ENCODE measurements around the gene TMEM33.
A peak's percentile ranks its signal among the peaks of the same experiment; 100 is the strongest.
"Not testable (repeated sequence)": the region's sequence is repeated elsewhere in the genome, so short reads cannot be mapped to it uniquely, and the experiment has no call there.

Gene TMEM33
- total RNA-seq = 77.1 to 154 reads per million in 2 experiments

GRCh38 chr4:41934901-41935651 is at the start of gene TMEM33:
Gene TMEM33 (plus strand): TSS chr4:41935429. CDS start chr4:41935485, 56 bp downstream.
- peak; percentile 62 for DNase-seq (ENCODE audit: low read depth)

- no peak for DNase-seq (ENCODE audit: low read depth)
Measured at GRCh38 chr4:41885456-41885855, 49.8 kb upstream of the TMEM33 start.

DNA sequence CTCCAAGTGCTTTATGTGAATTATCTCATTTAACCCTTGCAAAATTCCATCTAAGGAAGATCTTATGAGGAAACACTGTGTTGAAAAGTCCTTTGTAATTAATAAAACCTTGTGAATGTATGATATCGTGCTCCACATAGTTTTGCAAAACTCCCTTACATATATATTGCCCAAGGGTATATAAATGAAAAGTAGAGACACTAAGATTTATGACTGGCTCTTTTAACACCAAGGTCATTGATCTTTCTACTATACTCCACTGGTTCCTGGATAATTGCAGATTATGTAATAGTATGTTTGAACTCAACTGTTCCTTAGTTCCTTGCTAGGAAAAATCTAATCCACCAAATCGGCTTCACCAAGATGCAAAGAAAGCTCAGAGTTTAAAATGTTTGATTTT is 48.0 kb upstream of the TMEM33 start:
- DNase-seq (ENCODE audit: low read depth) = no peak

DNA sequence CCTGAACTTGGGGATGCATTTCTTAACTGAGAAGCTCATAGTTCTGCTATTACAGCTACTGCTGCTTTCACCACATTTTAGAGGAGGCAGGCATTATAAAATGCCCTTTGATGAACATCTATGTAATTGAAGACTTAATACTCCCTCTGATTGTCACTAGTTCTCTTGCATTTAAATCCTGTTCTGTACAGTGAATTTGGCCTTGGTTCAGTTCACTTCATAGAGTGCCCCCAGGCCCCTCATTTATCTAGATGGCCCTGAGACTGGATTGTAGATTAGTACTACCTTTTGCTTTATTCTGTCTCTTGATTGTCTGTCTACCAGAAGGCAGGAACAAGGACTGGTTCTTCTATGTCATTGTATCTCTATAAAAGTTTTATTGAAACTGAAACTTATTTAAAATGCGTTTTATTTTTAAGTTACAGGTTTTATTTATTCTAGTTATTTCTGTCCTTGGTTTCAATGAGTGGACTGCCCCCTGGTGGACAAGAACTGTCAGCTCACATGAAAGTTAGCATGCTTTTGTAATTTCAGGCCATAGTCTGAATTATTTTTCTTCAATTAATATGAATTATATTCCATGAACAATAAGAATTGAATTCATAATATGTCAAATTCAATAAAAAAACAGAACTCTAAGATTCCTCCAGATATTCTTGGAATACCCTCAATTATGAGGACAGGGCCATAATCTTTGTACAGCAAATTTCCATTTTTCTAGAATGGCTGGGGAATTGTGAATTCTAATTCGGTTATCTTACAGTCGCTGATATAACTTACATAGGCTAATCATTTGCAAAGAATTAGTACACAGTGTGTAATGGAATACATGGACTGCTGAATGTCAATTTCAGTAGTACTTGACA is 47.2 kb upstream of the TMEM33 start:
- DNase-seq (ENCODE audit: low read depth) = peak; percentile 12

DNA sequence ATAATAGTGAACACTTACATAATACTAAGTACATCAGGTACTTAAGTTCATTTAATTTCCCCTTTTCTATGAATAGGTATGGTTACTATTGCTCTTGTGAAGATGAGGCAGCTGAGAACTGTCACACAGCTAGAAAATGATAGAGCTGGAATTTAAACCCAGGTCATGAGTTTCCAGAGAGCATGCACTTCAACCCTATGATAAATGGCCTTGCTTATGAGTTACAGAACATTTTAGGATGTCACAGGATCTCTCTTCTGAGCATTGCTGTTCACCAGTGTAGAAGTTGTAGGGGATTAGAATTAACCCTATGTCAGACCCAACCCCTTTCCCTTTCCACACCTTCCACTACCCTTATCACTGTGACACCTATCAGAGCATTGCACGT is 46.5 kb upstream of the TMEM33 start:
- no peak for DNase-seq (ENCODE audit: low read depth)

- DNase-seq (ENCODE audit: low read depth) = no peak
Measured at GRCh38 chr4:41889317-41889716, 45.9 kb upstream of the TMEM33 start.

DNA sequence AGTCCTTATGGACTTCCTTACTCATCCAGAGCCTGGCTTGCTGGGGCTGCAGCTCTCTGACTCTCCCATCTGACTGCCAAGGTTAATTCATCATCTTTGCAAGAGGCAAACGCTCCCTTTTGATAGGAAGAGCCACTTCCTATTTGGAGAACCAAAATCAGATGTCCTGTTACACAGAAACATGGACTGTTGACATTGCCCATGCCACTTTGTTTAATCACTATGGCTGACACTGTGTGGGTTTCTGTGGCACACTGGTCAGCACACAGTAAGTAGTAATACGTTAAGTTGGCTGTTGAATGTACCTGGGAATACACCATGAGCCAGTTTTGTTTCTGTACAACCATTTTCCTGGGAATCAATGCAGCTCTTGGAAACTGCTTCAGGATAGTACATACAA is 45.1 kb upstream of the TMEM33 start:
- no peak for DNase-seq (ENCODE audit: low read depth)

GRCh38 chr4:41896648-41897047 is 38.6 kb upstream of the TMEM33 start:
- no peak for DNase-seq (ENCODE audit: low read depth)

GRCh38 chr4:41897698-41898097 is 37.5 kb upstream of the TMEM33 start:
- DNase-seq (ENCODE audit: low read depth) = no peak

GRCh38 chr4:41909136-41909535 is 26.1 kb upstream of the TMEM33 start:
- DNase-seq (ENCODE audit: low read depth) = not testable (repeated sequence)

- no peak for DNase-seq (ENCODE audit: low read depth)
Measured at GRCh38 chr4:41912546-41912945, 22.7 kb upstream of the TMEM33 start.

GRCh38 chr4:41913509-41913908 is 21.7 kb upstream of the TMEM33 start:
- DNase-seq (ENCODE audit: low read depth) = no peak

- no peak for DNase-seq (ENCODE audit: low read depth)
Measured at GRCh38 chr4:41918278-41918677, 17.0 kb upstream of the TMEM33 start.

- DNase-seq (ENCODE audit: low read depth) = not testable (repeated sequence)
Measured at GRCh38 chr4:41920416-41920815, 14.8 kb upstream of the TMEM33 start.

DNA sequence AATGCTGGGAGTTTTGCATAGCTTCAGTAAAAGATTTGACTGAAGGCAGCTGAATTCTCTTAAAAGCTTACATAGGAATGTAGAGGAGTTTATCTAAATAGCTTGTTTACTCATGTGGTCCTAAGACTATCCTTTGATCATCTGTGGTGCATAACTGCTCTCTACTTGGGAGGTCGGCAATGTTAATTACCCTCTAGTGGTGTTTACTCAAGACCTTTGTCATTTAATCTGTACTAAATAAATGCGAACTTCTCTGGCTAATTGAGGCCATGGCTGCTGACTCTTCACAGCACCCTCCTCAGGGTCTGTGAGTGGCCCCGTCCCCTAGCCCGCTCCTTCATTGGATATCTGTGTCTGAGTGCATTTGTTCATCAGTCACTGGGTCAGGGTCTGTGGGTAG is 13.8 kb upstream of the TMEM33 start:
- DNase-seq (ENCODE audit: low read depth) = no peak

DNA sequence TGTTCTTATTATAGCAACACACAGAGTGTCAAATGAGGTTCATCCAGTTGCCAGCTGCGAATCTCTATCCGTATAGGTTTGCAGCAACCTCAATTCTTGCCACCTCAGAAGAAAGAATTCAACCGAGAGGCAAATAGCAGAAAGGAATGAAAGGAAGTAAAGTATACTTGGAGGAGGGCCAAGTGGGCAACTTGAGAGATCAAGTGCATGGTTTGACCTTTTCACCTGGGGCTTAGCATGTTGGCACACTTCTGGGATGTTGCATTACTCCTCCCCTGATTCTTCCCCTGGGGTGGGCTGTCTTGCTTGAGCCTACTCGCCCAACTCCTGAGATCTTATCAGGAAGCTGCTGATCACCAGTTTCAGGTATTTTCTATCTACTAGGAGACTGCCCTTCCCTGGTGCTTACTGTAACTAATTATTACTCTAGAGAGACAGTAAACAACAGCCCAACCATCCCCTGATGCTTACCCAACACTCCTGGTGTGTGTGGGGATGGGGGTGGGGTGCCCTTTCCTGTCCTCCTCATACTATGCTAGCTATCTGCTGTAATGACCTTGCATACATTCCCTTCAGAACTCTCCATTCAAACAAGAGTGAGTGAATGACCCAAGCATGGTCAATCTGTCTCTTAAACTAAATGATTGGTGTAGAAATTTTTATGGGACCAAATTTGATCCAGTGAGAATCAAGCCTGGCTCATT is 7.3 kb upstream of the TMEM33 start:
- no peak for DNase-seq (ENCODE audit: low read depth)

GRCh38 chr4:41930139-41930831 is 4.9 kb upstream of the TMEM33 start:
- DNase-seq (ENCODE audit: low read depth) = no peak

DNA sequence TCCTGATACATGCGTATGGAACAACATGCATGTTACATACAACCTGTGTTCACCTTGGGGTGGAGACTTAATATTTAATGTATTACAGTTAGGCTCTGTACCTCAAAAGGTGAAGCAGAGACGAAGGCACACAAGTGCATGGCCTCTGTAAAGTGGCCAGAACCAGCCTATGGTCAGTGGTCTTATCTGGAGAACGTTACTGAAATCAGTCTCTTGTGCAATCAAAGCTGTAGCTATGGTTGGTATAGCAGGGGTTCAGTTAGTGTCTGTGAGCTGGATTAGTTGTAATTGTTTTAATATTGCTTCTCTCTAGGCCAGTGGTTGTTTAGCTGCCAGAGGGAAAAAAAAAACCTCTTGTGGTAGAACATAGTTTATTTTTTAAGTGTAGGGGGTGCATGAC is 2.2 kb upstream of the TMEM33 start:
- DNase-seq (ENCODE audit: low read depth) = no peak

DNA sequence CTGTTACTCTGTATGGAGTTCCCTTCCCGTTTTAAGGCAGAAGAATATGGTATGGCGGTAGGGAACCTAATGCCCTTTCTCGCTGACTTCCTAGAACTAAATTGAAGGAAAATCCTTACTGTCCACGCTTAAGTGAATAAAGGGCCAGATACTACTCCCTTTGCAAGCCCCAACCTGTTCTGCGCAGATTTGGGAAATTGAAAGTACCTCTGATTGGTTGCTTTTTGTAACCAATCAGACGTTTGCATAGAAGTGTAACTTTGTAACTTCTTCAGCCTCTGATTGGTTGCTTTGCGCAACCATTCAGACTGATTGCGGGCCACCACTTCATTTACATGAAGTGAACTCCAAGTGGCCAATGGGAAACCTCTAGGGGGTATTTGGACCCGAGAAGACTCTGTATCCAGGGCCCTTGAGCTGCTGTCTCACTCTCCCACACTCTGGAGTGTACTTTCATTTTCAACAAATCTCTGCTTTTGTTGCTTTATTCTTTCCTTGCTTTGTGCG is 1.2 kb upstream of the TMEM33 start:
- DNase-seq (ENCODE audit: low read depth) = no peak

DNA sequence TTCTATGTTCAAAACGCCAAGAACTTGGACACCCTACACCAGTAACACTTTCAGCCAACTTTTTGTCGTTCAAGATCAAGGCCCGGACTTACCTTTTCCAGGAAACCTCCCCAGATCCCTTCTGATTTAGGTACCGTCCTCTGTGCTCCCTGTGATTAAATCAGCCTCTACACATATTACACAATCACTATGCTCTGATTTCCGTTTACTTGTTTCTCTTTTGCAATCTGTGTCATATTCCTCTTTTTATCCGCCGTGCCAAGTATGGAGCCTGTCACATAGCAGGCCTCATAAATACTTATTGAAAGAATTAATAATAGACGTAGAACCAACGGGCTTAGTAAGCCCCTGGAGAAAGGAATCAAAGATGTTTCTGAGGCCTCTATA is 722 bp upstream of the TMEM33 start:
- DNase-seq (ENCODE audit: low read depth) = no peak

DNA sequence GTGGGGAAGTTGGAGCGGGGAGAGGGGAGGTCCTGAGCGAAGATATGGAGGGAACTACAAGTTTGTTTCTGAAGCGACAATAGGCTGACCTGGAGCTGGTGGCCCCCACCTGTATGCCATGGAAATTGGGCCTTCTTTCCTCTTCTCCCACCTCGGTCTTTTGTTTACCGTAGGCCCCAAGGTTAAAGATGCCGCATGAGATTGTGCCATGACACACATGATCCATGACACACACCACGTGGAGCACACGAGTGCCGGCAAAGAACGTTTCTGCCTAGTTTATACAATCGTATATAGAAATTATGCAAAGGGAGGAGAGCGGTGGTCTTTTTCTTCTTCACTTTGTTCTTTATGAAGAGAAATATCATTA is 408 bp downstream of the TMEM33 start:
- no peak for DNase-seq (ENCODE audit: low read depth)
